Stimulated activated CD4-positive, alpha-beta T cell treated with anti-CD3 and anti-CD28 coated beads, Interleukin-15, amount 100 ng/mL, for 48 hours (primary cell): ENCODE data around the gene MAP3K5.
"Not testable (repeated sequence)": the region's sequence is repeated elsewhere in the genome, so short reads cannot be mapped to it uniquely, and the experiment has no call there.

ENCODE experiments used
- DNase-seq, 2 donors: peaks; one replicate each; pipeline ENCODE4 v3.0.0-alpha.2; 2020; ENCODE audit warnings: low read depth in 2 of 2

The MAP3K5 gene

DNA sequence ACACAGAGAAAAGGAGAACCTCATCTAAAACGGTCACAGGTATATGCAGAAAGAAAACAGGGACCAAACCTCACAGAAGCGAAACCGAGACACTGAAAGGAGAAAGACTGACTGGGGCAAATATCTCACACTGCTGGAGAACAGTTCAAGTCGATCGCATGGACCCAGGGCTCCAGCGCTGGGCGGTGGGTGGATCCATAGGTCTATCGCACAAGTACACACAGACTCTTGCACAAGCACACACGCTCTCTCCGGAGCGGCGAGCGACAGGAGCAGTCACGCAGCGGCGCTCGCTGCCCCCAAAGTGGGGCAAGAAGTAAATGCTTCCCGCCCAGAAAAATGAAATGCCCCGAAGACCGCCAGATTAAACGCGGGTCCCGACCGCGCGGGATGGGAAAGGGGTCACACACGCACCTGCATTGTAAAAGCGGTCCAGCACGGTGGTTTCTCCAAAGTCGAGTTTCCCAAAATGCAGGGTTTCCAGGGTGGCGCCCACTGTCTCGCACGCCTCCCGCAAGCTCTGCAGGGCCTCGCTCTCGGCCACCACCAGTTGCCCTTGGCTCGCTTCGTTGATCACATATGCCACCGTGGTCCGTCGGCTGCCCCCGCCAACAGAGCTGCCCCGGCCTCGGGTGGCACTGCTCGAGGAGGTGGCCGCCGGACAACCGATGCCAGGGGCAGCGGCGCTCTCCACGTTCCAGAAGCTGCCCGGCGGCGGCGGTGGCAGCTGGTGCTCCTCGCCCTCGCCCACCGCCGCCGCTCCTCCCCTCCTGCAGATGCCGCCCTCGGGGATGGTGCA lies 782 bp downstream of the MAP3K5 start:
- DNase-seq: peak; percentile 26 to 30

DNA sequence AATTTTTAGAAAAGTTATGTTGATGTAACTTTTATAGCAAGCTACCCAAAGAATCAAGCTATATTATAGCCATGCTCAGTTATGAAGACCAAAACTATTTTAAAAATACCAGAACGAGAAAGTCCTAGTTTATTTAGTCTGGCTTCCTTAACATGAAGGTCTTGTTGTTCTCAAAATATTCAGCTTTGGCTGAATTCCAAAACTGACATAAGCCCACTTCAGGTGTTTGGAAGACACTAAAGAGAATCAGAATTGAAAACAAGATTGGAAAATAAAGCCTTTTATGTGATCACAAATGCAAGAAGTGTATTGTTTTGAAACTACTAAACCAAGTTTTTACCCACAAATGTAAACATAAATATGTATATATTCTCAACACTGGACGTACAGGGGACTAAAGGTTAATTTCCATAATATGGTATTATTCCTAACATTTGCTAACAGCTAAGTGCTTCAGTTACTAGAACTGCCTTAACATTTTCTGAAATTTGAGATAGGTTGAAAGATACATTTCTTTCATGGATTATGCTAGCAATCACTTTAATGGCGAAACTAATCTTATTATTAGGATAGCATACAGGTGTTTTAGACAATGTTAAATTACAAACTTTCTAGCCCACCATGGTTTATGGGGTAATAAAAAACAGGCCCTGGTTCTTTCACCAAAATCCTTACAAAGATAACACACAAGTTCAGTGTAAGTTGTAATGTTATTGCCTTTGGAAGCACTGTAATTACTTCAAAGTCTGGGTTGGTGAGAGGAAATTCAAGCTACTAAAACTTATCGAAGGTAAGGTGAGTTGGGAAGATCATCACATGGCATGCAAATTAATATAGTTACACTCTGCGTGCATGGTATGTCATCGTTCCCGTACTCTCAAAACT lies 1.6 kb downstream of the MAP3K5 start:
- DNase-seq: no peak

- DNase-seq: not testable (repeated sequence)
Measured at GRCh38 chr6:136789440-136789839, 2.8 kb downstream of the MAP3K5 start.

- no peak for DNase-seq
Measured at GRCh38 chr6:136788069-136788902, 4.0 kb downstream of the MAP3K5 start.

DNA sequence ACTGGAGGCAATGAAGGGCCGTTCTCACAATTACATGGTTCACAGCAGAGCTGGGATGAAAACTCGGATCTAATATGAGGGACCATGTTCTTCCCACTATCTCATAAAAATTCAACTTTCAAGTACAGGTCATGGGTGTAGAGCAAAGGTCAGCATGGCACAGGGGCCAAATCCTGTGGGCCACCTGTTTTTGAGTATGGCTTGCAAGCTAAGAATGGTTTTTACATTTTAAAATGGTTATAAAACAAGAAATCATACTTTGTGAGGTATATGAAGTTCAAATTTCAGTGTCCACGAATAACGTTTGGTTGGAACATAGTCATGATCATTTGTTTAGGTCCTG lies 4.6 kb downstream of the MAP3K5 start:
- no peak for DNase-seq

DNA sequence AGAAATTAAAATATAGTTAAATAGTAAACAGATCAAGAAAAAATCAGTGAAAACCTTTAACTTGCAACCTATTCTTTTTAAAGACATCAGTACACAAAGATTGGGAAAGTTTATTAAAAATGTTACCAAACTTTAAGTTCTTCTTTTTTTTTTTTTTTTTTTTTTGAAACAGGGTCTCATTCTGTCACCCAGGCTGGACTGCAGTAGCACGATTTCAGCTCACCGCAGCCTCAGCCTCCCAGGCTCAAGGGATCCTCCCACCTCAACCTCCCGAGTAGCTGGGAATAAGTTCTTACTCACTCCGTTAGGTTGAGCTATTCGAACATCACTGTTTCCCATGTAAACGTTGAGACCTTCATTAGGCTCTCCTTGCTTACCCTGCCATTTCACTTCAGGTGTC lies 5.6 kb downstream of the MAP3K5 start:
- DNase-seq: no peak

DNA sequence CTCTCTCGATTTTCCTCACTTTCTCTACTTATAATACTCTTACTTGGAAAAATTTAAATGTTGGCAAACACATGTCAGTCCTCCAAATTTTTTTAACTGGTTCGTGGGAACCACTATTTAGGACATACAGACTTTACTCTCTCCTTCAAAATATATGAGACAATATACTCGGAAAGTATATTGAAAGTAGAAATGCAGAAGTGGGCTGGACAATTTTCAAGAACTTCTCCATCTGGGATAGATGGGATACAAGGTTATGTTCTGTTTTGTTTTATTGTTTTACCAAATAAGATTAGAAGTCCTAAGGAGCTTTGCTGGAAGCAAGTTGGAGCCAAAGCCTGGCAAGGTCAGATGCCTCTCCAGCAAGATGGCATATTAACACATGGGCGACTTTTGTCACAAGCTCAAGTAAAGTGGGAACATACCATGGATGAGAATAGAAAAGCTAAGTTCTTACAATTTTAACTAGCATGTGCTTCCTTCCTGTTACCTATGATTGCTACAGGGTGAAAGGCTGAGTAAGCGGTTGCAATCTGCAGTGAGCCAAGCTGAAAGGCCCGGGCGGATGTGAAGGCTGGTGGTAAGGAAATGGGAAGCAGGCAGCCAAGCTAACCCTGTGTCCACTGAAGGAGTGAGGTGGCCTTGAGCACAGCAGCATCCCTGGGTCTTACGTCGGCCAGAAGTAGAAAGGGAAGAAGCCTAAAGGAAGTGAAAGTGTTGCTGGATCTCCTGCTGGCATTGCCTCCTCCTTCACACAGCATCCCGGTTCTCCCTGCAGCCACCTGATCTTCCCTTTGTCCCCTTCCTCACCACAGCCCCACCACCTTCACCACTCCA lies 7.1 kb downstream of the MAP3K5 start:
- DNase-seq: peak; percentile 23 to 25

GRCh38 chr6:136784271-136784664 lies 8.0 kb downstream of the MAP3K5 start:
- DNase-seq: no peak

GRCh38 chr6:136783495-136784270 lies 8.6 kb downstream of the MAP3K5 start:
- no peak for DNase-seq

DNA sequence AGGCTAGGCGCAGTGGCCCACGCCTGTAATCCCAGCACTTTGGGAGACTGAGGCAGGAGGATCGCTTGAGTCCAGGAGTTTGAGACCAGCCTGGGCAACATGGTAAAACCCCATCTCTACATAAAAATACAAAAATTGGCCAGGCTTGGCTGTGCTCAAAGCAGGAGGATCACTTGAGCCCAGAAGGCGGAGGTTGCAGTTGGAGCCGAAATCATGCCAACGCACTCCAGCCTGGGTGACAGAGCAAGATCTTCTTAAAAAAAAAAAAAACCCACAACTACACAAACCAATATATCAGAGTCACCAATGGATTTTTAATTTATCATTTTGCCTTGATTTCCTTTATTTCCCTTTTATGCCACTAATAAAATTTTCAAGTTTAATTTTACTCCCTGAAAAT lies 9.3 kb downstream of the MAP3K5 start:
- DNase-seq: no peak

GRCh38 chr6:136782021-136782770 lies 10.1 kb downstream of the MAP3K5 start:
- DNase-seq: no peak

DNA sequence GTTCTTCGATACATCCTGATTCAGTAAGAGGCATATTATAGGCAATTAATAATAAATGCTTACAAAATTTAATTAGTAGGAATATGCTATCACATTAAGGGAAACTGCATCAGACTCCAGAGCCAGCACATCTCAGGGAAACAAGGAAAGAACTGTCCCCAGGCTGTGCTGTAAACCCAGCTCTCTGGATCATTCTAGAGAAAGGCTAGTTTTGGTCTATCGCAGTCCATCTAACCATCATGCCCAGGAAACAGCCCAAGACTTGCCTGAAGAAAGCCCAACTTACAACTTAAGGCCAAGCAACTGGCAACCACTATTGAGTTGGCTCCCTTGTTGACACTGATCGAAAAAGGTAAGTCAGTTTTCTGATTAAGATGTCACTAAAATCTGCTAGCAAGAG lies 11.3 kb downstream of the MAP3K5 start:
- DNase-seq: no peak

GRCh38 chr6:136779682-136780081 lies 12.6 kb downstream of the MAP3K5 start:
- no peak for DNase-seq

GRCh38 chr6:136777651-136778050 lies 14.6 kb downstream of the MAP3K5 start:
- DNase-seq: no peak

DNA sequence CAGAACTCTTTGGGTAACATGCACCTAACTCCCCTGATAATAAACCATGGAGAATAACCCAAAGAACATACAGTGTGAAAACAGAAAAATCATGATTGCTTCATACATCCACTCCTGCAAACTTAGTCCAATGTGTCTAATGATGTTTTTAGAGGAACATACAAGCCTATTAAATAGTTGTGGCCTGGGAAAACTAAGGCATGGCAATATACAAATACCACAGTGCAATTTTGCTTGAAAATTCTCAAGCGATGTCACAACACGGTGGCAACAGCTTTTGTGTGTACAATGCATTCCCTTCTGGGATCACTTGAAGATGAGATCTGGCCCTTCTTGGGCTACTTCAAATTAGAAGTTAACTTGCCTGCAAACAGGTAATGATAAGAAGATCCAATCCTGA lies 16.7 kb downstream of the MAP3K5 start:
- no peak for DNase-seq

GRCh38 chr6:136775081-136775480 lies 17.2 kb downstream of the MAP3K5 start:
- DNase-seq: no peak

DNA sequence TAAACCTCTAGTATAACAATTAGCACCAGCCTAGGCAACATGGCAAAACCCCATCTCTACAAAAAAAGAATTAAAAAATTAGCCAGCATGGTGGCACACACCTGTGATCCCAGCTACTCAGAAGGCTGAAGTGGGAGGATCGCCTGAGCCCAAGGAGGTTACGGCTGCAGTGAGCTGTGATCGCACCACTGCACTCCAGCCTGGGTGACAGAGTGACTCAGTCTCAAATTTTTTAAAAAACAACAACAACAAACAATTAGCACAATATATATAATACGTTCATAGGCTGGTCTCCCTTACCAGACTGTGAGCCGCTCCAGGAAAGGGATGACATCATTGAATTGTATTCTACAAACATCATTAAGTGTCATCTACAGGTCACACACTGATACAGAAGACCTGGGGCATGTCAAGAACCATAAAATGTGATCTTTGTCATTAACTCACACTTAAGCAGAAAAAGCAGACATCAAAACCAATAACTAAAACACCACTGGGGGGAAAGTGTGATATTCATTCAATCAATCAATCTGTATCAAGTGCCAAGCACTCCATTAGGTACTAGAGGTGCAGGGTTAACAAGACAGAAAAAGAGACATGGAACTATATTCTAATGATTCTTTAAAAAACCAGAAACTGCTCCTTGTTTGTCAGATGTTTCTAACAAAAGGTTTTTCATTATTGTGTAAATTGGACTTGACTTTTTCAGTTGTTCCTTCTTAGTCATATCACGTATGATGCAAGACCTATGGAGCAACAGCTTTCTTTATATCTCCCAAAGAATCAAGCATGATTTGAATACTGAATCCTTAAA lies 17.8 kb downstream of the MAP3K5 start:
- DNase-seq: no peak

- DNase-seq: no peak
Measured at GRCh38 chr6:136773473-136773796, 18.8 kb downstream of the MAP3K5 start.
